ENCODE data around the gene HOXB4.

HOXB4 gene

GRCh38 chr17:48579760-48580554 is 1.8 kb upstream of the HOXB4 start:
- H3K27me3 ChIP-seq (ENCODE audit: control insufficient read depth in 2 of 2, insufficient read depth in 2 of 2, low read length in 2 of 2) = peaks cover 2 to 4% of the 10 kb centered on the region in 2 donors
- H3K9ac ChIP-seq (ENCODE audit: low read depth in 1 of 2, low read length in 2 of 2) = peak overlapping the region; percentile 41
- peaks cover 48% of the 10 kb centered on the region in 2 donors for H3K4me1 ChIP-seq (ENCODE audit: control insufficient read depth in 2 of 2, insufficient read depth in 2 of 2, low read length in 2 of 2)
- peak overlapping the region; percentile 75 to 83 for H3K27ac ChIP-seq (ENCODE audit: low read depth in 2 of 2, low read length in 2 of 2)
- no peaks in the 10 kb centered on the region for H3K9me3 ChIP-seq (ENCODE audit: control insufficient read depth in 2 of 2, low read length in 2 of 2)
- peak overlapping the region; percentile 4 to 69 for H3K4me3 ChIP-seq (ENCODE audit: low read length in 2 of 2)
- peaks cover 0 to 3% of the 10 kb centered on the region in 2 donors for H3K36me3 ChIP-seq (ENCODE audit: control insufficient read depth in 2 of 2, insufficient read depth in 2 of 2, low read length in 2 of 2)

GRCh38 chr17:48579471-48579759 is 1.3 kb upstream of the HOXB4 start:
- H3K9ac ChIP-seq (ENCODE audit: low read depth in 1 of 2, low read length in 2 of 2) = peak overlapping the region in 1 of 2 donors; percentile 17
- no peaks in the 10 kb centered on the region for H3K9me3 ChIP-seq (ENCODE audit: control insufficient read depth in 2 of 2, low read length in 2 of 2)
- H3K27me3 ChIP-seq (ENCODE audit: control insufficient read depth in 2 of 2, insufficient read depth in 2 of 2, low read length in 2 of 2) = peaks cover 2 to 4% of the 10 kb centered on the region in 2 donors
- H3K36me3 ChIP-seq (ENCODE audit: control insufficient read depth in 2 of 2, insufficient read depth in 2 of 2, low read length in 2 of 2) = peaks cover 0 to 3% of the 10 kb centered on the region in 2 donors
- H3K4me3 ChIP-seq (ENCODE audit: low read length in 2 of 2) = peak overlapping the region in 1 of 2 donors; percentile 75
- H3K4me1 ChIP-seq (ENCODE audit: control insufficient read depth in 2 of 2, insufficient read depth in 2 of 2, low read length in 2 of 2) = peaks cover 44 to 48% of the 10 kb centered on the region in 2 donors
- H3K27ac ChIP-seq (ENCODE audit: low read depth in 2 of 2, low read length in 2 of 2) = peak overlapping the region; percentile 59 to 83

- H3K27me3 ChIP-seq (ENCODE audit: control insufficient read depth in 2 of 2, insufficient read depth in 2 of 2, low read length in 2 of 2) = peaks cover 2 to 4% of the 10 kb centered on the region in 2 donors
- peak overlapping the region; percentile 59 to 83 for H3K27ac ChIP-seq (ENCODE audit: low read depth in 2 of 2, low read length in 2 of 2)
- peak overlapping the region; percentile 41 to 75 for H3K4me3 ChIP-seq (ENCODE audit: low read length in 2 of 2)
- H3K9ac ChIP-seq (ENCODE audit: low read depth in 1 of 2, low read length in 2 of 2) = peak overlapping the region; percentile 55 to 72
- H3K9me3 ChIP-seq (ENCODE audit: control insufficient read depth in 2 of 2, low read length in 2 of 2) = no peaks in the 10 kb centered on the region
- H3K36me3 ChIP-seq (ENCODE audit: control insufficient read depth in 2 of 2, insufficient read depth in 2 of 2, low read length in 2 of 2) = peaks cover 0 to 3% of the 10 kb centered on the region in 2 donors
- H3K4me1 ChIP-seq (ENCODE audit: control insufficient read depth in 2 of 2, insufficient read depth in 2 of 2, low read length in 2 of 2) = peaks cover 39 to 48% of the 10 kb centered on the region in 2 donors
These were observed 693 bp upstream of the HOXB4 start for GRCh38 chr17:48578616-48579470.

- Histone ChIP-seq H3K27ac (ENCODE audit: low read depth in 2 of 2, low read length in 2 of 2) (peak overlapping the region; percentile 85 to 86), H3K36me3 (ENCODE audit: control insufficient read depth in 2 of 2, insufficient read depth in 2 of 2, low read length in 2 of 2) (peaks cover 3 to 6% of the 10 kb centered on the region in 2 donors), H3K9ac (ENCODE audit: low read depth in 1 of 2, low read length in 2 of 2) (peak overlapping the region in 1 of 2 donors; percentile 50), H3K4me3 (ENCODE audit: low read length in 2 of 2) (peak overlapping the region; percentile 53 to 60), H3K9me3 (ENCODE audit: control insufficient read depth in 2 of 2, low read length in 2 of 2) (no peaks in the 10 kb centered on the region), H3K27me3 (ENCODE audit: control insufficient read depth in 2 of 2, insufficient read depth in 2 of 2, low read length in 2 of 2) (peaks cover 2 to 4% of the 10 kb centered on the region in 2 donors), H3K4me1 (ENCODE audit: control insufficient read depth in 2 of 2, insufficient read depth in 2 of 2, low read length in 2 of 2) (peaks cover 34 to 47% of the 10 kb centered on the region in 2 donors)
These were observed 712 bp downstream of the HOXB4 start for GRCh38 chr17:48577330-48577945.

- Histone ChIP-seq H3K9me3 (ENCODE audit: control insufficient read depth in 2 of 2, low read length in 2 of 2) (no peaks in the 10 kb centered on the region), H3K36me3 (ENCODE audit: control insufficient read depth in 2 of 2, insufficient read depth in 2 of 2, low read length in 2 of 2) (peaks cover 6 to 7% of the 10 kb centered on the region in 2 donors), H3K4me1 (ENCODE audit: control insufficient read depth in 2 of 2, insufficient read depth in 2 of 2, low read length in 2 of 2) (peaks cover 34 to 45% of the 10 kb centered on the region in 2 donors), H3K4me3 (ENCODE audit: low read length in 2 of 2) (peak overlapping the region; percentile 53 to 60), H3K27me3 (ENCODE audit: control insufficient read depth in 2 of 2, insufficient read depth in 2 of 2, low read length in 2 of 2) (peaks cover 2 to 4% of the 10 kb centered on the region in 2 donors), H3K27ac (ENCODE audit: low read depth in 2 of 2, low read length in 2 of 2) (peak overlapping the region; percentile 85 to 86), H3K9ac (ENCODE audit: low read depth in 1 of 2, low read length in 2 of 2) (peak overlapping the region in 1 of 2 donors; percentile 50)
These were observed 1.5 kb downstream of the HOXB4 start for GRCh38 chr17:48576479-48577309.

- H3K27ac ChIP-seq (ENCODE audit: low read depth in 2 of 2, low read length in 2 of 2) = peak overlapping the region; percentile 85 to 86
- no peak overlapping the region for H3K9ac ChIP-seq (ENCODE audit: low read depth in 1 of 2, low read length in 2 of 2)
- no peaks in the 10 kb centered on the region for H3K9me3 ChIP-seq (ENCODE audit: control insufficient read depth in 2 of 2, low read length in 2 of 2)
- peaks cover 0 to 2% of the 10 kb centered on the region in 2 donors for H3K27me3 ChIP-seq (ENCODE audit: control insufficient read depth in 2 of 2, insufficient read depth in 2 of 2, low read length in 2 of 2)
- H3K4me3 ChIP-seq (ENCODE audit: low read length in 2 of 2) = peak overlapping the region in 1 of 2 donors; percentile 38
- H3K4me1 ChIP-seq (ENCODE audit: control insufficient read depth in 2 of 2, insufficient read depth in 2 of 2, low read length in 2 of 2) = peaks cover 34 to 37% of the 10 kb centered on the region in 2 donors
- peaks cover 6 to 7% of the 10 kb centered on the region in 2 donors for H3K36me3 ChIP-seq (ENCODE audit: control insufficient read depth in 2 of 2, insufficient read depth in 2 of 2, low read length in 2 of 2)
These were observed 2.3 kb downstream of the HOXB4 start for GRCh38 chr17:48575673-48576478.

- H3K9ac ChIP-seq (ENCODE audit: low read depth in 1 of 2, low read length in 2 of 2) = no peak overlapping the region
- peak overlapping the region; percentile 63 to 86 for H3K27ac ChIP-seq (ENCODE audit: low read depth in 2 of 2, low read length in 2 of 2)
These were observed 3.0 kb downstream of the HOXB4 start for GRCh38 chr17:48575066-48575582.

GRCh38 chr17:48574505-48575065 is 3.6 kb downstream of the HOXB4 start:
- H3K4me3 ChIP-seq (ENCODE audit: low read length in 2 of 2) = peak overlapping the region in 1 of 2 donors; percentile 32
- H3K4me1 ChIP-seq (ENCODE audit: control insufficient read depth in 2 of 2, insufficient read depth in 2 of 2, low read length in 2 of 2) = peaks cover 30 to 37% of the 10 kb centered on the region in 2 donors
- peak overlapping the region; percentile 9 to 47 for H3K9ac ChIP-seq (ENCODE audit: low read depth in 1 of 2, low read length in 2 of 2)
- H3K27ac ChIP-seq (ENCODE audit: low read depth in 2 of 2, low read length in 2 of 2) = peak overlapping the region; percentile 63 to 86
- H3K36me3 ChIP-seq (ENCODE audit: control insufficient read depth in 2 of 2, insufficient read depth in 2 of 2, low read length in 2 of 2) = peaks cover 6 to 7% of the 10 kb centered on the region in 2 donors
- H3K9me3 ChIP-seq (ENCODE audit: control insufficient read depth in 2 of 2, low read length in 2 of 2) = no peaks in the 10 kb centered on the region
- H3K27me3 ChIP-seq (ENCODE audit: control insufficient read depth in 2 of 2, insufficient read depth in 2 of 2, low read length in 2 of 2) = no peaks in the 10 kb centered on the region

More at GRCh38 chr17:48575066-48575582, 3.0 kb downstream of the HOXB4 start:
- Histone ChIP-seq H3K36me3 (ENCODE audit: control insufficient read depth in 2 of 2, insufficient read depth in 2 of 2, low read length in 2 of 2) (peaks cover 6 to 7% of the 10 kb centered on the region in 2 donors), H3K9me3 (ENCODE audit: control insufficient read depth in 2 of 2, low read length in 2 of 2) (no peaks in the 10 kb centered on the region), H3K4me3 (ENCODE audit: low read length in 2 of 2) (peak overlapping the region in 1 of 2 donors; percentile 32), H3K27me3 (ENCODE audit: control insufficient read depth in 2 of 2, insufficient read depth in 2 of 2, low read length in 2 of 2) (peaks cover 0 to 2% of the 10 kb centered on the region in 2 donors), H3K4me1 (ENCODE audit: control insufficient read depth in 2 of 2, insufficient read depth in 2 of 2, low read length in 2 of 2) (peaks cover 30 to 36% of the 10 kb centered on the region in 2 donors)
